Right ventricle myocardium inferior (tissue), 1 donor: ENCODE data around the gene RBM26. TPM values are rescaled to one million over a fixed set of nuclear protein-coding genes. Genes with fewer than 3 reads are reported as not detected.
"Not testable (repeated sequence)": the region's sequence is repeated elsewhere in the genome, so short reads cannot be mapped to it uniquely, and the experiment has no call there.

ENCODE experiments used
- ATAC-seq: fragments of 200-7000 bp; cut with Tn5 transposase; one replicate; pipeline ENCODE4 v1.9.1; 2020; ENCODE audit warnings: mild to moderate bottlenecking, moderate library complexity
- DNase-seq: peaks from one replicate; pipeline ENCODE4 v3.0.0; 2021; ENCODE audit errors: missing footprints
- intact Hi-C: fragments of 100-400 bp; cut with DNase I; formaldehyde crosslinking; loops from one replicate; pipeline ENCODE4 v1.11.0; 2022
- total RNA-seq: library from RNA; stranded (reverse); fragmentation: NEBNext Ultra II Directional; extraction: Animal tissue kit (Norgen Biotek cat#: 25700); gene quantifications from one replicate; pipeline ENCODE4 v1.2.1, GENCODE V29; 2021
- donor health status: DM: no; HTN: yes; CAD: no; lungs with severe emphysema.

RBM26 gene
- total RNA-seq, 1 donor from 2014 or later: 19.2 TPM

- intact Hi-C loops: no loop called here
- ATAC-seq: no peak
Observed at GRCh38 chr13:79353693-79354092, 52.4 kb downstream of the RBM26 start.

GRCh38 chr13:79352107-79352506 is 53.9 kb downstream of the RBM26 start:
- intact Hi-C loops: no loop called here
- ATAC-seq (no peak), DNase-seq (no peak)

More at GRCh38 chr13:79353693-79354092, 52.4 kb downstream of the RBM26 start:
- DNase-seq: no peak

- DNase-seq, ATAC-seq, intact Hi-C loops: not testable (repeated sequence)
Observed at GRCh38 chr13:79349608-79350007, 56.4 kb downstream of the RBM26 start.

DNA sequence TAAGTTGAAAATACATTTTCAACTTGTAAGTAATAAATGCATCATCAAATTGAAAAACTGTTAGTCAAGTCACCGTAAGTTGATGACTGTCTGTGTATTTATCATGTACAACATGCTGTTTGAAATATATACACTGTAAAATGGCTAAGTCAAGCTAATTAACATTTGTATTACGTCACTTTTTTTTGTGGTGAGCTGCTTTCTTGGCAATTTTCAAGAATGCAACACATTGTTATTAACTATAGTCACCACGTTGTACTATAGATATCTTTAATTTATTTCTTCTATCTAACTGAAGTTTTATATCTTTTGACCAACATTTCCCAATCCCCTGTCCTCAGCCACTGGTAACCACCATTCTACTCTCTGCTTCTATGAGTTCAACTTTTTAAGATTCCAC is 57.0 kb downstream of the RBM26 start:
- DNase-seq (no peak), ATAC-seq (no peak)
- intact Hi-C loops: no loop called here

GRCh38 chr13:79346300-79346914 is 59.6 kb downstream of the RBM26 start:
- DNase-seq (no peak), ATAC-seq (no peak)
- intact Hi-C loops: no loop called here

- intact Hi-C loops: no loop called here
- ATAC-seq (no peak), DNase-seq (no peak)
Observed at GRCh38 chr13:79341202-79341601, 64.9 kb downstream of the RBM26 start.

- intact Hi-C loops: no loop called here
- DNase-seq (no peak), ATAC-seq (no peak)
Observed at GRCh38 chr13:79340490-79340889, 65.6 kb downstream of the RBM26 start.

GRCh38 chr13:79338343-79338742 is 67.7 kb downstream of the RBM26 start:
- no peak for ATAC-seq
- DNase-seq: no peak
- intact Hi-C loops: no loop called here

- DNase-seq: peak; percentile 30
- intact Hi-C loops: no loop called here
- ATAC-seq: no peak
Observed at GRCh38 chr13:79336966-79337365, 69.1 kb downstream of the RBM26 start.

DNA sequence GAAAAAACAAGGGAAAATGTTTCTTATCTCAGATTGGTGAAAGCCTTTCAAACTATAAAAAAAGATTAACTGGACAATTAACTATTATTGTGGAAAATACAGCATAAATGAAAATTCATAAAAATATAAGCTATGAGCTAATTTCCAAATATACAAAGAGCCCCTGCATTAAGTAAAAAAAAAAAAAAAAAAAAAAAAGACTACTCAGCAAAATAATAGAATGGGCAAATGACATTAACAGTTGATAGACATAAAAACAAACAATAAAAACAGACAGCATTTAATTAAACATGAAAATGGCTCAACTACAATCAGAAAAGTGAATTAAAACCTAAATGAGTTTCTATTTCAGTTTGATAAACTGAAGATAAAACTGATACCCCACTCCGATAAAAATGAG is 77.5 kb downstream of the RBM26 start:
- no peak for DNase-seq
- ATAC-seq: no peak
- intact Hi-C loops: no loop called here

- ATAC-seq (no peak), DNase-seq (no peak)
- intact Hi-C loops: no loop called here
Observed at GRCh38 chr13:79320433-79320832, 85.6 kb downstream of the RBM26 start.

DNA sequence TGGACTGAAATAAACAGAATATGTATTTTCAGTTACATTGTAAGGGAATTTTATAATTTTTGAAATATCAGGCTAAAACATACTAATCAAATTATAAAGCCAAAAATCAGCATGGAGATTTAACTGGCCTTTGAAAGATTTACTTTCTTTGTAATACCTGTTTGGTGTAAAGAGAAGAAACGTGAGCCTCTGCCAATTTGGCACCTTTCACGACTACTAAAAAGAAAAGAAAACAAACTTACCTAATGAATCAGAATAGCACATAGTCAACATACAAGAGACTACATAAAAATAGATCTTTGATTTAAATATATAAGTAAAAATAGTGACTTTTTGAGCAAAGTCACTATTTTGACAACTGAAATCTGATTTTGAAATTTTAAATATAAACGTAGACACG is 87.4 kb downstream of the RBM26 start:
- ATAC-seq: no peak
- intact Hi-C loops: no loop called here

GRCh38 chr13:79317856-79318255 is 88.2 kb downstream of the RBM26 start:
- ATAC-seq: no peak
- intact Hi-C loops: no loop called here
- no peak for DNase-seq

More for the DNA sequence above, 87.4 kb downstream of the RBM26 start:
- DNase-seq: no peak

DNA sequence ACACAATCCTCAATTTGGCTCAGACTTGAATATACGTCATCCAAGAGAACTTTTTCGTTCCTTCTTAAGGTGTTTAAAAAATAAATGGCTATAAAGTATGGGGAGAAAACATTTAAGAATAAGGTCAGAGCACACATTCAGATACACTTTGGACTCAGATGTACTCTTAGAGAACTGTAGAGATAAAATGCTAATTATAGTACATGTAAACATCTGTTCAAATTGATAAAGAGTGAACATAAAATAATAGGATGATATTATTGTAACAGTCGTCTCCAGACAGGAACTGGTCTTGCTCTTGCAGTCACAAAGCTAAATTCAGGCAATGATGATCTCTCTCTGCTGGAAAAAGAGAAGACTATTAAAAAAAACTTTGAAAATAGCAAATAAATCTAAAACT is 91.4 kb downstream of the RBM26 start:
- intact Hi-C loops: no loop called here
- ATAC-seq (peak; percentile 54), DNase-seq (no peak)

- ATAC-seq: no peak
- no peak for DNase-seq
- intact Hi-C loops: no loop called here
Observed at GRCh38 chr13:79312340-79312855, 93.7 kb downstream of the RBM26 start.

GRCh38 chr13:79311386-79311785 is 94.7 kb downstream of the RBM26 start:
- no peak for DNase-seq
- intact Hi-C loops: no loop called here
- ATAC-seq: no peak

GRCh38 chr13:79309690-79310089 is 96.4 kb downstream of the RBM26 start:
- intact Hi-C loops: no loop called here
- ATAC-seq (no peak), DNase-seq (no peak)

GRCh38 chr13:79307866-79308298 is 98.2 kb downstream of the RBM26 start:
- DNase-seq: no peak
- intact Hi-C loops: no loop called here
- peak; percentile 28 for ATAC-seq

DNA sequence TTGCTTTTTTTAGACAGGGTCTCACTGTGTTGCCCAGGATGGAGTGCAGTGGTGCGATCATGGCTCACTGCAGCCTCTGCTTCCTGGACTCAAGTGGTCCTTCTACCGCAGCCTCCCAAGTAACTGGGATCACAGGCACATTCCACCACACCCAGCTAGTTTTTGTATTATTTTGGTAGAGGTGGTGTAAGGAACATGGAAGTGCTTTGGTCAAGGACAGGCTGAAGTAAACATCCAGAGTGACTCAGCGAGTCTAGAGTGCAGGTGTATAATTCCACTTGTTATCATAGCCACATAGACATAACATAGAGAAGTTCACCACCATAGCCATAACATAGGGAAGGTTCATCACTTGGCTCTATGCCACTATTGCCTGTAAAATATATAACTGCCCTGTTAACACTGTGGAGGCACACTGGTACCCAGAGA is 98.6 kb downstream of the RBM26 start:
- peak; percentile 23 for ATAC-seq
- no peak for DNase-seq
- intact Hi-C loops: no loop called here

GRCh38 chr13:79306650-79307049 is 99.4 kb downstream of the RBM26 start:
- intact Hi-C loops: no loop called here
- ATAC-seq (no peak), DNase-seq (no peak)

- intact Hi-C loops: no loop called here
- no peak for DNase-seq
- ATAC-seq: no peak
Observed at GRCh38 chr13:79297128-79297527, 108.9 kb downstream of the RBM26 start.
